Caco-2 (cell line): ENCODE results near the gene ATP2C2. TPM values are rescaled to one million over a fixed set of nuclear protein-coding genes. Genes with fewer than 3 reads are reported as not detected.

Experiments used
- BruUV-seq: library from RNA; stranded (reverse); fragments of 400-500 nt; replicated peaks from 2 replicates; lab custom pipeline; 2021; lab: Mats Ljungman, UMichigan
- CTCF ChIA-PET: fragments of 300-600 bp; sonication (Branson Sonifier 250); formaldehyde crosslinking; loops from one replicate; lab custom pipeline; 2022; ENCODE audit warnings: antibody characterized with exemption; lab: Charles Lee
- POLR2A ChIA-PET: fragments of 300-600 bp; sonication (Branson Sonifier 250); formaldehyde crosslinking; loops from one replicate; lab custom pipeline; 2022; ENCODE audit warnings: antibody characterized with exemption; lab: Charles Lee
- DNase-seq, 2 experiments: peaks; one replicate each; pipeline versions ENCODE4 v3.0.0 to v3.0.0-alpha.2; 2020 to 2022
- H3K27me3 ChIP-seq: replicated peaks from 2 replicates; pipeline ENCODE4 v1.6.0; 2011; ENCODE audit warnings: low read length; ENCODE audit not compliant: control insufficient read depth, insufficient read depth
- H3K36me3 ChIP-seq: 2 replicates; pipeline ENCODE4 v1.5.1; 2011; ENCODE audit warnings: low read length; ENCODE audit not compliant: control insufficient read depth, insufficient read depth
- H3K4me1 ChIP-seq: fragments of 250-450 bp; sonication (Bioruptor Pico); 2 replicates; pipeline ENCODE4 v1.5.1; 2020; ENCODE audit warnings: mild to moderate bottlenecking
- H3K4me3 ChIP-seq: 2 replicates; pipeline ENCODE4 v1.5.1; 2011; ENCODE audit warnings: low read depth, mild to moderate bottlenecking, control low read depth, low read length
- H3K9me3 ChIP-seq: fragments of 250-450 bp; sonication (Bioruptor Pico); 2 replicates; pipeline ENCODE4 v1.5.1; 2020; ENCODE audit warnings: mild to moderate bottlenecking, moderate library complexity
- H3K27ac Mint-ChIP-seq: one replicate; pipeline ENCODE4 v1.8.0; 2022; ENCODE audit warnings: mixed read lengths; ENCODE audit not compliant: unreplicated experiment
- H3K27me3 Mint-ChIP-seq: one replicate; pipeline ENCODE4 v1.8.0; 2022; ENCODE audit warnings: mixed read lengths; ENCODE audit not compliant: insufficient read depth, unreplicated experiment
- H3K36me3 Mint-ChIP-seq: one replicate; pipeline ENCODE4 v1.8.0; 2022; ENCODE audit warnings: mild to moderate bottlenecking, mixed read lengths; ENCODE audit not compliant: insufficient read depth, unreplicated experiment
- H3K4me1 Mint-ChIP-seq: one replicate; pipeline ENCODE4 v1.8.0; 2022; ENCODE audit warnings: low read depth, mixed read lengths; ENCODE audit not compliant: unreplicated experiment
- H3K4me3 Mint-ChIP-seq: one replicate; pipeline ENCODE4 v1.8.0; 2022; ENCODE audit warnings: mild to moderate bottlenecking, moderate library complexity, mixed read lengths; ENCODE audit not compliant: unreplicated experiment
- H3K9me3 Mint-ChIP-seq: one replicate; pipeline ENCODE4 v1.8.0; 2022; ENCODE audit warnings: mixed read lengths; ENCODE audit not compliant: unreplicated experiment
- CTCF ChIP-seq, 2 experiments: fragments of 200-600 bp in 1 of 2; IDR thresholded peaks; 1 replicate in 1 of 2; 2 replicates in 1 of 2; pipeline versions ENCODE4 v1.5.1 to v1.8.0; 2011 to 2022; ENCODE audit warnings: antibody characterized with exemption in 1 of 2, control low read depth in 1 of 2, inconsistent platforms in 1 of 2, low read depth in 1 of 2, low read length in 1 of 2, mild to moderate bottlenecking in 1 of 2, moderate library complexity in 1 of 2; ENCODE audit not compliant: insufficient read depth in 1 of 2, severe bottlenecking in 1 of 2, unreplicated experiment in 1 of 2
- intact Hi-C: fragments of 100-400 bp; cut with micrococcal nuclease; formaldehyde crosslinking; loops from one replicate; pipeline ENCODE4 v1.10.0; 2022; ENCODE audit not compliant: unreplicated experiment
- total RNA-seq: library from RNA; stranded (reverse); gene quantifications from 2 replicates; pipeline ENCODE4 v1.2.3, GENCODE V29; 2022

Gene ATP2C2
- total RNA-seq, 1 experiment from 2014 or later, result 47.0 TPM

- BruUV-seq, result no TSS peak
- DNase-seq, result peak in 1 of 2 experiments; percentile 27
- Mint-ChIP-seq H3K27me3 (no peaks in the 10 kb centered on the region), H3K27ac (no peak overlapping the region), H3K9me3 (no peaks in the 10 kb centered on the region), H3K4me1 (peaks cover 5% of the 10 kb centered on the region), H3K36me3 (no peaks in the 10 kb centered on the region), H3K4me3 (no peak overlapping the region)
- Histone ChIP-seq H3K4me3 (no peak overlapping the region), H3K4me1 (no peaks in the 10 kb centered on the region), H3K9me3 (no peaks in the 10 kb centered on the region), H3K36me3 (no peaks in the 10 kb centered on the region), H3K27me3 (no peaks in the 10 kb centered on the region)
- CTCF ChIA-PET, result interaction anchor here (1.0 kb wide), 1 partner anchor 13 kb away, joined by 3 read pairs; no protein-coding TSS in a partner anchor
- intact Hi-C loops, result no loop called here
- TF ChIP-seq CTCF (IDR thresholded peaks at IDR 0.05; ENCODE audit: insufficient read depth in 1 of 2, low read depth in 1 of 2, low read length in 1 of 2, severe bottlenecking in 1 of 2, unreplicated experiment in 1 of 2), result no peak
- POLR2A ChIA-PET, result no interaction called here
Observed at GRCh38 chr16:84459941-84460405, 91.6 kb downstream of the ATP2C2 start.

- CTCF ChIA-PET, result interaction anchor here (1.0 kb wide), 1 partner anchor 13 kb away, joined by 3 read pairs; no protein-coding TSS in a partner anchor
- no peaks in the 10 kb centered on the region for H3K9me3 ChIP-seq
- POLR2A ChIA-PET, result no interaction called here
- H3K27ac Mint-ChIP-seq, result no peak overlapping the region
- peaks cover 5% of the 10 kb centered on the region for H3K4me1 Mint-ChIP-seq
- H3K27me3 ChIP-seq, result no peaks in the 10 kb centered on the region
- BruUV-seq, result no TSS peak
- H3K4me3 Mint-ChIP-seq, result no peak overlapping the region
- H3K36me3 Mint-ChIP-seq, result no peaks in the 10 kb centered on the region
- no peaks in the 10 kb centered on the region for H3K4me1 ChIP-seq
- H3K36me3 ChIP-seq, result no peaks in the 10 kb centered on the region
- peaks cover 3% of the 10 kb centered on the region for H3K9me3 Mint-ChIP-seq
- H3K27me3 Mint-ChIP-seq, result no peaks in the 10 kb centered on the region
- no peak for TF ChIP-seq CTCF (IDR thresholded peaks at IDR 0.05; ENCODE audit: insufficient read depth in 1 of 2, low read depth in 1 of 2, low read length in 1 of 2, severe bottlenecking in 1 of 2, unreplicated experiment in 1 of 2)
- no peak overlapping the region for H3K4me3 ChIP-seq
- DNase-seq, result peak in 1 of 2 experiments; percentile 23
- intact Hi-C loops, result no loop called here
Observed at GRCh38 chr16:84460406-84461028, 92.2 kb downstream of the ATP2C2 start.

- TF ChIP-seq CTCF (IDR thresholded peaks at IDR 0.05; ENCODE audit: insufficient read depth in 1 of 2, low read depth in 1 of 2, low read length in 1 of 2, severe bottlenecking in 1 of 2, unreplicated experiment in 1 of 2), result no peak
- Histone ChIP-seq H3K4me1 (no peaks in the 10 kb centered on the region), H3K4me3 (no peak overlapping the region), H3K36me3 (no peaks in the 10 kb centered on the region), H3K9me3 (no peaks in the 10 kb centered on the region), H3K27me3 (no peaks in the 10 kb centered on the region)
- ChIA-PET CTCF (interaction anchor here (1.0 kb wide), 1 partner anchor 14 kb away, joined by 3 read pairs; no protein-coding TSS in a partner anchor), POLR2A (no interaction called here)
- H3K27ac Mint-ChIP-seq, result no peak overlapping the region
- intact Hi-C loops, result no loop called here
- peaks cover 9% of the 10 kb centered on the region for H3K9me3 Mint-ChIP-seq
- H3K27me3 Mint-ChIP-seq, result no peaks in the 10 kb centered on the region
- no TSS peak for BruUV-seq
- peaks cover 4% of the 10 kb centered on the region for H3K36me3 Mint-ChIP-seq
- no peak overlapping the region for H3K4me3 Mint-ChIP-seq
- H3K4me1 Mint-ChIP-seq, result peaks cover 5% of the 10 kb centered on the region
- DNase-seq, result no peak
Observed at GRCh38 chr16:84461029-84461412, 92.7 kb downstream of the ATP2C2 start.
